SK-N-DZ (cell line): Measurements from ENCODE around the gene SYT6.

Experiments used
- DNase-seq: peaks from one replicate; pipeline ENCODE4 v3.0.0-alpha.2; 2015; ENCODE audit warnings: low spot score

Gene SYT6

GRCh38 chr1:114154146-114154962, 685 bp upstream of the SYT6 start:
- peak; percentile 64 for DNase-seq

DNA sequence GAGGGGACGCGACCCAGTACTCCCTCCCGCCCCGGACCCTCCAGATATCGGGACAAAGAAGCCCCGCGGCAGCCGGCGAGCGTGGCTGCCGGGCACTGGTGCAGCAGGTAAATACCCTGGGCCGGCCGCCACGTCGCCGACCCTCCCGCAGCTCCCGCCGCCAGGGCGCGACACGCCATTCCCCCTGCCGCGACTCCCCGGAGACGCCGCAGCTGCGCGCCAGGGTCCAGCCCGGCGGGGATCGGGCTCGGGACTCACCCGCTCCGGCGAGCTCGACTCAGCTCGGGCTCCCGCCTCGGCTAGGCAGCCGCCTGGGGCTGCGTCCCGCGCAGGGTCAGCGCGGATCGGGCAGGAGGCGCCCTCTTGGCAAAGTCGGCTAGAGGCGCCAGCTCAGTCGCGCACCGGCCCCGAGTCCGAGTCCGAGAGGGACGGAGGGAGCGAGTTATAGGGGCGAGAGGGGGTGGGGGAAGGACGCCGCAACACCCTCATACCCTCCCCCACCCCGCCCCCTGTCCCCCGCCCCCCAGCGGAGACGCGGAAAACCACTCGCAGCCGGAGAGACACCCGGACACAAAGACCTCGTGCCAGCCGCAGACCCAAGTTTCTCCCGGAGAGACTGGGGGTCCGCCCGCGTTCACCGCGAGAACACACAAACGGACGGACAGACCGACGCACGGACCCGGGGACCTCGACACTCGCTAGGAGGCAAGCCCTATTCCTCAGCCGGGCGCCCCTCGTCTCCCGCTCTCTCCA, 985 bp downstream of the SYT6 start:
- DNase-seq: peak; percentile 40

- peak; percentile 22 for DNase-seq
These were observed 1.6 kb downstream of the SYT6 start for GRCh38 chr1:114152089-114152507.

DNA sequence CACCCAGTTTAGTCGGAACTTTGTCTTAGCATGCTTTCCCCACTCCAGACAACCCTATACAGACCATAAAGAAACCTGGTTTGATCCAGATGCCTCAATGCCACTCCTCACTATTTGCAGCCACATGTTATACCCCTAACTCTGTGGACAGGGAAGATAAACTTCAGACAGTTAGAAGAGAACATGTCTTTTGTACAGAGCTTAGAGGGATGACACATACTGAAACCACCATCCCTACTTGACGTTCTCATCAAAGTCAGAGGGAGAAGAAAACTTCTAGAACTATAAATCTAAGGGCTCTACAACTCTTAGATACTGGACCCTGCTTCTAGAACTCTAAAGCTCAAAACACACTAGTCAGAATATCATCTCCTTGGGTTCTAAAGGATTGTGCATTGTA, 3.7 kb downstream of the SYT6 start:
- no peak for DNase-seq

DNA sequence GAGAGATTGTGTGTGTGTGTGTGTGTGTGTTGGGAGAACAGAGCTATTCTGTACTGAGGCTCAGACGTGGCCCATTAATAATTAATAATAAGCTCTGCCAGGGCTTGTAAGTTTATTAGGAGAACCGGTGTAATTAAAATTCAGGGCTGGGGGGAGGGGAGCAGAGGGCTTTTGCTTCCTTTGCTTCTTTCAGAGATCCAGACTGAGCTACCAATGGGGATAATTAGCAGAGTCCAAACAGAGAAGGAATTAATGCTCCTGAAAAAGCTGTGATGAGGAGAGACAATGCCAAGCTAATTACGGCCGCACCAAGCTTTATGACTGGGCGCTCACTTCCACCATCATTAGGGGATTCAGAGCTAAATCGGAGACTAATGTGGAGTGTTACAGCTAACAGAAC, 4.5 kb downstream of the SYT6 start:
- DNase-seq: no peak

GRCh38 chr1:114145504-114146151, 8.0 kb downstream of the SYT6 start:
- DNase-seq: no peak

DNA sequence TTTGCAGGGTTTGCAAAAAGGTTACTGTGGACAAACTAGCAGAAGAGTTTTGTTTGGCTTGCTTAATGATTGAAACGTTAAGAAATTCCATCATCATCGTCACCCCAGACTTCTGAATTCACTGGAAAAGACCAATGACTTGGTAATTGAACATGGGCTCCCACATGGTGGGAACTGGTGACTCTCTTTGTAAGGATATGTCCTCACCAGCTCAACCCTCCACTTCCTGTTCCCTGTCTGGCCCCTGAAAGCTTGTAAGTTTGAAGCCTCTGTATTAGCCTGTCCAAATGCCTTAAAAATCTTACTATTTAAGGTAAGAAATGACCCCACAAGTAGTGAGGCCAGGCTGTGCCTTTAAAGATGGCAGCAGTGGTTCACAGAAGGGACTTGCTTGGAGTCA, 9.7 kb downstream of the SYT6 start:
- DNase-seq: no peak

GRCh38 chr1:114139540-114139939, 14.1 kb downstream of the SYT6 start:
- DNase-seq: no peak

DNA sequence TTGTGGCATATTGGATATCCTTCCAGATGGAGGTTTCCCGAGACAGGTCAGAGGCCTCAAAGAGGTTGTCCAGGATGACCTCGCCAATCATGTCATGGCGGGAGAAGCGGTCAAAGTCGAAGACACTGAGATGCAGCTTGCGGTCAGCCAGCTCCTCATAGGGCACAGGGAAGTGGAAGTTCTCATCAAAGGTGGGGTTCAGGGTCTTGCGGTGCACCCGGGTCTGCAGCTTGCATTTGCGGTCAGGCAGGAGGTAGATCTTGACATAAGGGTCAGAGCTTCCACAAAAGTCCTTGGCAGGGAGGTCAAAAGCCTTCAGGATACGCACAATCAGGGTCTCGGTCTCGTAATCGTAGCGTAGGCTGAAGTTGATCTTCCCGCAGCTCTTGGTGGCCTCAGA, 16.2 kb downstream of the SYT6 start:
- DNase-seq: no peak

GRCh38 chr1:114135786-114136185, 17.9 kb downstream of the SYT6 start:
- no peak for DNase-seq

GRCh38 chr1:114134518-114134917, 19.2 kb downstream of the SYT6 start:
- no peak for DNase-seq

DNA sequence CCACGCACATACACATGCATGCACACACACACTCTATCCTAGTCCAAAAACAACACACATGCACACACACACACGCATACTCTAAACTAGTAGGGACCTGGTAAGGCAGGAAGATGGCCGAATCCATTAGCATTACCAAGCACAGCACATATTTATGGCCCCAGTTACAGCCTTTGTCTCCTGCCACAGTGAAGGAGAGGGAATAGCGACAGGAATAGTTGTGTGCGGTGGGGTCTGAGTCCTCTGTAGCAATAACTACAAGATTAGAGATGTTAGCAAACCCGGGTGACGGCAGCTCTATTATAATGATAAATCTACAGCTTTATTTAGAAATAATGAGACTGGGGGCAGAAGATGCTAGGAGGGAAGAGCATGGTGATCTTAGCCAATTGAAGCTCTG, 20.5 kb downstream of the SYT6 start:
- no peak for DNase-seq

GRCh38 chr1:114131526-114132220, 22.0 kb downstream of the SYT6 start:
- no peak for DNase-seq

DNA sequence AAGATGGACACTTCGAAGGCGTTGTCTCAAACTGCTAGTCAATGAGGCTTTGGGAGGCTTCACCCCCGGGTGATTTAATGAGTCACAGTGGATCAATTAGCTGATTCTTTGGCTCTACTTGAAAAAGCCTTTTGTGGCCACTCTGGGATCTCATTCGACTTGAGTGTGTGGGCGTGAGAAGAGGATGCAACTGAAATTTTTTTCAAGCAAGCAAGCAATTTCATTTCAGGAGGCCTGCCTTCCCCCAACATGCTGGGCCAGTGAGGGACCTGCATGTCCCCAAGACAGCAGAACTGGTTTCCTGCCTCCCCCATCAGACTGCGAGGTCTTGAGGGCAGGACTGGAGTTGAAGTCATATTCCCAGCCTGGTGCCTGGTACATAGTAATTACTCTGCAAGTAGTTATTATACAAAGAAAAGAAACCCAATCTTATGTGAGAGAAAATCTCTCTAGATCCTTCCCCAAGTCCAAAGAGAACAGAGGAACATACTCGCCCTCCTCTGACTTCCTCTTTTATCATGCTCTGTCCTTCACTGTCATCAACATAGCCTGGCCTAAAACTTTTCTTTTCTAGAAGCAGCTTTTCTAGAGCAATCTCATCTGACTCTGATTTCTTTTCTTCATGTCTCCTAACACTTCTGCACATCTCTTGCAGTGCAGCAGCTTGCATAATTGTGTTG, 22.7 kb downstream of the SYT6 start:
- DNase-seq: no peak

DNA sequence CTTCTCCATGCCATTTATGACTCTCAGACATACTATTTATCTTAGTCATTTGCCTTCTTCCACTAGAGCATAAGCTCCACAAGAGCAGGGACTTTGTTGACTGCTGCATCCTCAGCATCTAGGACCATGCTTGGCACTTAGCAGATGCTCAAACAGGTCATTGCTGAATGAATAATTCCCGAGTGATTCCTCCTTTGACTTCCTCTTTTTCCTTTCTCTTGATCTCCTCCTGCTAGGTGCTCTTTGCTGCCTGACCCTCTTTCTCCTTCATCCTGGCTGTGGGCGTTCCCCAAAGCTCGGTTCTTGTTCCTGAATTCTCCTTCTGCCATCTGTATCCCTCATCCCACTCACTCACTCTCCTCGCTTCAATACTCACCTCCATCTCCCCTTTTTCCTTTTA, 23.5 kb downstream of the SYT6 start:
- DNase-seq: no peak

DNA sequence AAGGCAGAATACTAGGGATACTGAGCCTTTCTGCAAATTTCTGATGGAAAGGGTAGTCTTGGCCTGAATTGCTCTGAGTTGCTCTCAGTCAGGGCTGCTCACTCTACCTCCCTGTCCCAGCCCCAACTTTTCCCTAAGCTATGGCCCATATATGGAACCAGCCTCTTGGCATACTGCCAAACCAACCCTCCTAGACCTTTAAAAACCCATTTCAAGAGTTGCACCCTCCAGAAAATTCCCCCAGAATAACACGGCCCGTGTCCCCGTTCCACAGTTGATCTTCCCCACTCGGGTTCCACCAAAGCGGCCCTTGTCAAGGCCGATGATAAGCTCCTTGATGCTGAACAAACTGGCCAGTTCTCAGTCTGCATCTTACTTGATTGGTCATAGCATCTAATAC, 25.4 kb downstream of the SYT6 start:
- DNase-seq: no peak

DNA sequence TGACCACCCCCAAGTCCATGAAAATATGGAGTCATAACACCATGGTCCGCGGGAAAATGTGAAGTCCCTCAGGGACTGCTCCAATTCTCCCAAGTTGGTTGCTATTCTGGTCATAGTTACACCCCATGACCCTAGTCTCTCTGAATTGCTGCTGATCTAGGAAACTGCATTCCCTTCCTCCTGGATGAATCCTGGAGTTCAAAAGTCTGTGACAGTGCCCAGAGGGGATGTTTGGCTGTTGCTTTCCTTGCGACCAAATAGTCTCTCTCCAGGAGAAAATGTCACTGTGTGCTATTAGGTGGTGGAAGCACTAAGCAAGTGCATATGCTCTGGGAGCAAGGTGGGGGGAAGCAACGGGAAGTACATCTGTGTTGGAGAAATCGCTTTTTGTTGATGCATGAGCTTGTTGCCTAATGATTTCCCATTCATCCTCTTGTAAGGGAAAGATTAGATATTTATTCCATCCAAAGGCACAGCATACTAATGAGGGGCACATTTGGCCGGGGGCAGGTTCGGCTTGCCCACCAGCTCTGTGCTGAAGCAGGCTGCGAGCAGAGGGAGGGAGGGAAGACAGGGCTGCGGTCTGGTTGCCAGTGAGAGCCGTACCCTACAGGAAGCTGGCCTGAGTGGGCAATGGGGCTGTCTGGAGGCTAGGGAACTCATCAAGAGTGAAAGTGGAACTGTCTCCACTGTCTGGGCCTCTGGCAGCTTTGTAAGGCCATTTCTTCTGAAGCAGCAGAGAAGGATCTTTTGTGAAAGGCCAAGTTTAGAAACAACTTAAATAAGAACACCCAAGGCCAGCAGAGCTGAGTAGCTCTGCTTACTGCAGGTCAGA, 27.2 kb downstream of the SYT6 start:
- no peak for DNase-seq

DNA sequence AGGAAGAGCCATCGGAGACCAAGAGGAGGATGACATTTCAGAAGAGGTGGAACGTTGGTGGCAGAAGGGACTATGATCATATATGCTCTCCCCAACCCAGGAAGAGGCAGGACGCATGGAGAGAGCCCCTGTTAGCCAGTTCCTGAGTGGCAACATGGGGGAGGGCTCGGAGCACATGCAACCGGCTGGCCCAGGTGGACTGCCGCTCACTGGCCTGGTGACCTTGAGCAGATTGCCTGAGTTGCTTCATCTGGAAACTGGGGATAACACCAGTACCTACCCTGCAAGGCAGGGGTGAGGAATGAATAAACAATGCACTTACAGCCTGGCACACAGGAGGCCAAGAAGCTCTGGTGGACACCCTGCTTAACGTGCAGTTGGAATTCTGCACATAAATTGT, 29.0 kb downstream of the SYT6 start:
- no peak for DNase-seq

GRCh38 chr1:114122941-114123618, 30.6 kb downstream of the SYT6 start:
- no peak for DNase-seq
